HG02840 (cell line): ENCODE data around the gene ZBTB4.
"Not testable (repeated sequence)": the region's sequence is repeated elsewhere in the genome, so short reads cannot be mapped to it uniquely, and the experiment has no call there.

Experiments used
- ATAC-seq: cut with Tn5 transposase; IDR thresholded peaks from one replicate; pipeline ENCODE4 v1.9.1; 2021; ENCODE audit warnings: mild to moderate bottlenecking, moderate library complexity, moderate number of reproducible peaks; ENCODE audit not compliant: unreplicated experiment, low FRiP score

The ZBTB4 gene

DNA sequence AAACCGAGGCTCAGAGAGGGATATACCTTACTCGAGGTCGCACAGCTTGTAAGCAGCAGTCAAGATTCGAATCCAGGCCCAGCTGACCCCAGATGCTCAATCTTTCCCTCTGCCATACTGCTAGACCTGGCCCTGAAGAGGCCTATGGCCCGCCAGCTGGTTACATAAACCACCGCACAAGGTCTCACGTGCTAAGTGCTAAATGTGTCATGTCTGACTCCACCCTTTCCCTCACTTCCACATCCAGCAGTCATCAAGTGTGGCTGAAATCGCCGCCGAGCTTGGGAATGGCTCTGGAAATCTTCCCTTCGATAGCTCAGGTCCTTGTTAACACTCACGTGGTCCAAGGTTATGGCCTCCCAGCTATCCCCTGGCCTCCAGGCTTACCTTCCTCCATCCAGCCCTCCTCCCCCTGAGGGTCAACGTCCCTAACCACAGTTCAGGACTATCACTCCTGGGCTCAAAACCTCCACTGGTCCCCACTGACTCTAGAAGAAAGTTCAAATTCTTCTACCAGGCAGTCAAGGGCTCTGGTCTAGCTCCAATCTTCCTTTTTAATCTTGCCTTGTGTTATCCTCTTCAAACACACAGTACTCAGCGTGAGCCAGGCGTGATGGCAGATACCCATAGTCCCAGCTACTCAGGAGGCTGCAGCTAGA is 3.5 kb downstream of the ZBTB4 start:
- no peak for ATAC-seq

DNA sequence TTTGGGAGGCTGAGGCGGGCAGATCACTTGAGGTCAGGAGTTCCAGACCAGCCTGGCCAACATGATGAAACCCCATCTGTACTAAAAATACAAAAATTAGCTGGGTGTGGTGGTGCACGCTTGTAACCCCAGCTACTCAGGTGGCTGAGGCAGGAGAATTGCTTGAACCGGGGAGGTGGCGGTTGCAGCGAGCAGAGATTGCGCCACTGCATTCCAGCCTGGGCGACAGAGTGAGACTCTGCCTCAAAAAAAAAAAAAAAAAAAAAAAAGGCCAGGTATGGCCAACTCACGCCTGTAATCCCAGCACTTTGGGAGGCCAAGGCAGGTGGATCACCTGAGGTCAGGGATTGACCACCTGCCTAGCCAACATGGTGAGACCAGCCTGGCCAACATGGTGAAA is 4.7 kb downstream of the ZBTB4 start:
- not testable (repeated sequence) for ATAC-seq

DNA sequence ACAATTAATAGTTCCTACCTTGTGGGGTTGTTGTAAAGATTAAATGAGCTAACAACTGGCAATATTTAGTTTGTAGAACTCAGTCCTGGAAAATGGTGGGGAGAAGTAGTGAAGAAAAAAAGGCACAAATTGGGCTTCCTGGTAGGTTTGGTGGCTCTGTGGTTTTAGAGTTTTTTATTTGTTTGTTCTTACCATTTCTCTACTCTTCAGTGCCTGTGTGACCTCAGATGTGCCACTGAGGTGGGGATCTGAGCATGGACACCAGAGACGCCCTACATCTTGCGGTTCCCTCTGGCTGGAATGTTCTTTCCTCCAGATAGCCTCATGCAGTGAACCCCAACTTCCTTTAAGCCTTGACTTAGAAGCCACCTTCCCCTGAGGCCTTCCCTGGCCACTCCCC is 7.7 kb downstream of the ZBTB4 start:
- no peak for ATAC-seq

DNA sequence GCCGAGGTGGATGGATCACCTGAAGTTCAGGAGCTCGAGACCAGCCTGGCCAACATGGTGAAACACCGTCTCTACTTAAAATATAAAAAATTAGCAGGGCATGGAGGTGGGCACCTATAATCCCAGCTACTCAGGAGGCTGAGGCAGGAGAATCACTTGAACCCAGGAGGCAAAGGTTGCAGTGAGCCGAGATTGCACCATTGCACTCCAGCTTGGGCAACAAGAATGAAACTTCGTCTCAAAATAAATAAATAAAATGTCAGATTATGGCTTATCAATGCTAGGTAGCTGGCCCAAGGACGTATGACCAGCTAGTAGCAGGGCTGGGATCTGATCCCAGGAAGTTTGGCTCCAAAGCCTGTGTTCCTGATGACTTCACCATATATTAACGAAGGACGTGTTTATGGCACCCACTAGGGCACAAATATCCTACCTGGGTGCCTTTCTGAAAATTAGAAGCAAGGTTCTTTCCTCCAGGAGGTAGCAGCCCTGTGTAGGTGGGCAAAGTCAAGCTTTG is 8.9 kb downstream of the ZBTB4 start:
- not testable (repeated sequence) for ATAC-seq

DNA sequence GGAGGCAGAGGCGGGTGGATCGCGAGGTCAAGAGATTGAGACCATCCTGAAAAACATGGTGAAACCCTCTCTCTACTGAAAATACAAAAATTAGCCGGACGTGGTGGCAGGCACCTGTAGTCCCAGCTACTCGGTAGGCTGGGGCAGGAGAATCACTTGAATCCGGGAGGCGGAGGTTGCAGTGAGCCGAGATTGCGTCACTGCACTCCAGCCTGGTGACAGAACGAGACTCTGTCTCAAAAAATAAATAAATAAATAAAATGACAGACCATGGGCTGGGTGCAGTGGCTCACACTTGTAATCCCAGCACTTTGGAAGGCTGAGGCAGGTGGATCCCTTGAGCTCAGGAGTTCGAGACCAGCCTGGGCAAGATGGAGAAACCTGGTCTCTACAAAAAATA is 9.6 kb downstream of the ZBTB4 start:
- not testable (repeated sequence) for ATAC-seq

DNA sequence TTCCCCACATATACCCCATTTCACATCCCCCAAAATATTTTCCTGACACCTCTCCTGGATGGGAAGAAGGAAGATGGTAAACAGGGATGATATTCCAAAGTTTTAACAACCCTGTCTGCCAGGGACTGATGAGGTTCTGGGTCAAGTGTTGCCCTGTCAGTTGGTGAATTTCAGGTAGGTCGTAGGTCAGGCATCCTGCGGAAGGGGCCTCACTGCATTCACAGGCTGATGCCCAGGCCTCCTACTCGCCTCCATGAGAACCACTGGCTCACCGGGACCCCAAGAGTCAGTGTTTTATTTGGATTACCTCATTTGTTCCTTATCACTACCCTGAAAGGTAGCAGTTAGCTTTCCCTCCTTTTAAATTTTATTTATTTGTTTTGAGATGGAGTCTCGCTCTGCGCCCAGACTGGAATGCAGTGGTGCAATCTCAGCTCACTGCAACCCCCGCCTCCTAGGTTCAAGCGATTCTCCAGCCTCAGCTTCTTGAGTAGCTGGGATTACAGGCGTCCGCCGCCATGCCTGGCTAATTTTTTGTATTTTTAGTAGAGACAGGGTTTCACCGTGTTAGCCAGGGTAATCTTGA is 10.5 kb downstream of the ZBTB4 start:
- ATAC-seq = no peak

DNA sequence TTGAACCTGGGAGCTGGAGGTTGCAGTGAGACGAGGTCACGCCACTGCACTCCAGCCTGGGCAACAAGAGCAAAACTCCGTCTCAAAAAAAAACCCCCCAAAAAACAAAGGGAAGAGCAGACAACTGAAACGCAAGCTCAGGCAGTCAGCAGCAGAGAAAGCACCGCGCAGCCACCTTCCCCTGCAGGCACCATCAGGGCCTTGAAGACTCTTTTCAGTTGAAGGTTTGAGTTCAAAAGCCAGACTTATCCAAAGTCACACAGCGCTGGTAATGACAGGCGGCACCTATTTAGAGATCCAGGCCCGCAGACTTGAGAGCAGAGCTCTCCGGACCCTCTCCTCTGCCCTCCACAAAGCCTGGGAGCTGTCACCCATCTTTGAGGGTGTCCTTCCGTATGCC is 11.1 kb downstream of the ZBTB4 start:
- ATAC-seq = no peak

DNA sequence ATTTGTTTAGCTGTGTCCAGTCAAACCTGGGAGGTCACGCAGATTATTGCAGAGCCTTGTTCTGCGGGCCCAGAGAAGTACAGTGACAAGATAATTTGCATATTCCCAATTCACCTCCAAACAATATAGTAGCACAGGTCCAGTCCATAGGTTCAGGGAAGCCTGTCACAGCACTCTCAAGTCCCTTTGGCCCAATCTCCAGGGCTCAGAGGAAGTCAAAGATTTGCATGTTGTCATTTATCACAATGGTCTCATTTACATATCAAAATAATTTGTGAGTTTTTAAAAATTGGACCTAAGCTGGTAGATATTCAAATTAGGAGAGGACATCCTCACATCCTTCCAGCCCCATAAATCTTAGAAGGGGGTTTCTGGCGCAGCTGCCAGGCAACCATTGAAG is 11.9 kb downstream of the ZBTB4 start:
- ATAC-seq = no peak

DNA sequence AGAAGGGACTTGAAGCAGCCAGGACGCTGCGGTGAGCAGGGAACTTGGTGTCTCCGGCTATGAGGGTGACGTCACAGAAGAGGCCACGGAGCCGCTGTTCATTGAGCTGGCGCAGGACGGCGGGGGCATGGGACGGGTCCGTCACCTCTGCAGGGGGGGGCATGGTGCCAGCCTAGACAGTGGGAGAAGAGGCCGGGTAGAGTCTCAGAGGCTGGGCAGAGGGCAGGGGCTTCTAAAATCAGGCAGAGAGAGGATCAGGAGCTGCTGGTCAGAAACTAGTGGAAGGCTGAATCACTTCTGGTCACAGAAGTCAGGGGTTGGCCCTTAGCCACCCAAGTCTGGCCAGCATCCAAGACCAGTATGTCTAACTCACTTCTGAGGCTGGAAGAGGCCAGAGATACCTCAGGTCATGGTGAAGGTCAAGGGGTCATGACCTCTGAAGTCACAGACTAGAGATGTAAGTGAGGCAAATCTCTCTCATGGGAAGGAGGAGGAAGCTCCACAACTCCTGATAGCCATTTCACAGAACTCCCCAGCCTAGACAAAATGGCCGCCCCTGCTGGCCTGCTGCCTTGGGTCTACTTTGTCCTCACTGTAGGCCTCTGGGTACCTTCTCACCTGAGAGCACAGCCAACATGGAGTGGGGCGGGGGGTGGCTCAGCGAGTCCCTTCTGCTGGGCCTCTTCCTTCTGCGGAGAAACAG is 12.6 kb downstream of the ZBTB4 start:
- no peak for ATAC-seq

DNA sequence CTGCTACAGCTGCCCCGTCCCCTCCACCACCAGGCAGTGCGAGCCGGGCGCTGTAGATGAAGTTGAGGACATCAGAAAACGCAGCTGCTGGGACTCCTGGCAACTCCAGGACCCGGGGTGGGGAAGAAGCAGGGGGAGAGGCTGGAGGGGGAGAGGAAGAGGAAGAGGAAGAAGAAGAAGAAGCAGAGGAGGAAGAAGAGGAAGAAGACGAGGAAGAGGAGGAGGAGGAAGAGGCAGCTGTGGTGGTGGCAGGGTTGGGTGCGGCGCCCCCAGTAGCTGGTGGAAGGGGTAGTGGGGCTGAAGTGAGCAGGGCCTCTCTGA is 13.2 kb downstream of the ZBTB4 start:
- no peak for ATAC-seq

DNA sequence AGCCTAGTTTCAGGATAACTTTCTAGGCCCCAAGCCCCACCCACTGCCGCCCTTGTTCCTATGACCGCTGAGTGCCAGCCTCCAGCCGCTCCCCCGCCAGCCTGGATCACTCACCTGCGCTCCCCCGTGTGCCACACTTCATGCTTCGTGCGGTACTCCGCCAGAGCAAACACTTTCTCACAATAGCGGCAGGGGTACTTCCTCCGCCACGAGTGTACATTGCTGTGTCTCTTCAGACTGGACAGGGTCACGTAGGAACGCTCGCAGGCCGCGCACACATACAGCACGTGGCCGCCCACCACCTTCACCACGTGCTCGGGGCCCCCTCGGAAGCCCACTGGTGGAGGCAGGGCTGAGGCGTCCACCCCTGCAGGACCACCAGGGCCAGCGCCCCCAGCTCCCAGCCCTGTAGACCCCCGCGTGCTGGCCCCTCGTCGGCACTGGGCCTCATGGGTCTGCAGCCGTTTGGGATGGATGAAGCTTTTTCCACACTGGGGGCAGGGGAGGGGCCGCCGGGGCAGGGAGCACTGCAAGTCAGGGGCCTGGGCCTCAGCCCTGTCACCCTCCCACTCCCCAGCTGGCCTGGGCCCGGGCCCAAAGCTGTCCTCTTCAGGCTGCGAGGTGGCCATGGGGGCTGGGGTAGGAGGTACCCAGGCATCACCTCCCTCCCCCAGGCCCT is 13.7 kb downstream of the ZBTB4 start:
- no peak for ATAC-seq

DNA sequence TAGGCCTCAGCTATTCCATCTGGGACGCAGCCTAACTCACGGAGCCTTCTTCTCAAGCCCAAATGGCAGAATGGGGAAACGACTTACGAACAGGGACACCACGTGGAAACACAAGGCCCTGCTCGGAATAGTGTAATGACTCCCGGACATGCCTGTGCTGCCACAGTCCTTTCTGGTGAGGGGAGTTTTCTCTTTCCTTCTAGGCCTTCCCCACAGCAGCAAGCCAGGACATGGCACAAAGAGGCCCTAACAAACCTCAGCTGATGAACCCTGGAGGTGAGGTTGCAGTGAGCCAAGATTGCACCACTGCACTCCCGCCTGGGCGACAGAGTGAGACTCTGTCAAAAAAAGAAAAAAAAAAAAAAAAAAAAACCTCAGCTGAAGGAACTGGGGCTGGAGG is 15.3 kb downstream of the ZBTB4 start:
- ATAC-seq = no peak

DNA sequence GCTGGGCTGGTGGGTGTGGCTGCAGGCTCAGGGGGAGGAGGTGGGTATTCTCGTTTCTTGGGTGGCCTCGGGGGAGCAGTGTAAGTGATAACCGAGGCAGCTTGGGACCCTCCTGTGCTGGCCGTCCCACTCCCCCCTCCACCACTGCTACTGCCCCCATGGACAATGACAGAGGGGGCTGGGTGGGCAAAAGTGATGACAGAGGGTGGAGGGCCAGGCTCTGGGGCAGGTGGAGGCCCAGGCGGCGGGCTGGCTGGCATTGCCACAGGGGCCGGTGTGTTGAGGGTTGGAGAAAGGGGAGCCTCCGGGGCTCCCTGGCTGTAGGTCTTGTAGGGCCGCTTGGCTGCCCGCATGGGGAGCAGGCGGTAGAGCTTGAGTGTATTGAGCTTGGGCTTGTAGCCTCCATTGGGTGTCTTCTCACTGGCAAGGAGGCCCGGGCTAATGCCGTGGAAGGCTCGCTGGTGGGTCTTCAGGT is 16.0 kb downstream of the ZBTB4 start:
- ATAC-seq = no peak

DNA sequence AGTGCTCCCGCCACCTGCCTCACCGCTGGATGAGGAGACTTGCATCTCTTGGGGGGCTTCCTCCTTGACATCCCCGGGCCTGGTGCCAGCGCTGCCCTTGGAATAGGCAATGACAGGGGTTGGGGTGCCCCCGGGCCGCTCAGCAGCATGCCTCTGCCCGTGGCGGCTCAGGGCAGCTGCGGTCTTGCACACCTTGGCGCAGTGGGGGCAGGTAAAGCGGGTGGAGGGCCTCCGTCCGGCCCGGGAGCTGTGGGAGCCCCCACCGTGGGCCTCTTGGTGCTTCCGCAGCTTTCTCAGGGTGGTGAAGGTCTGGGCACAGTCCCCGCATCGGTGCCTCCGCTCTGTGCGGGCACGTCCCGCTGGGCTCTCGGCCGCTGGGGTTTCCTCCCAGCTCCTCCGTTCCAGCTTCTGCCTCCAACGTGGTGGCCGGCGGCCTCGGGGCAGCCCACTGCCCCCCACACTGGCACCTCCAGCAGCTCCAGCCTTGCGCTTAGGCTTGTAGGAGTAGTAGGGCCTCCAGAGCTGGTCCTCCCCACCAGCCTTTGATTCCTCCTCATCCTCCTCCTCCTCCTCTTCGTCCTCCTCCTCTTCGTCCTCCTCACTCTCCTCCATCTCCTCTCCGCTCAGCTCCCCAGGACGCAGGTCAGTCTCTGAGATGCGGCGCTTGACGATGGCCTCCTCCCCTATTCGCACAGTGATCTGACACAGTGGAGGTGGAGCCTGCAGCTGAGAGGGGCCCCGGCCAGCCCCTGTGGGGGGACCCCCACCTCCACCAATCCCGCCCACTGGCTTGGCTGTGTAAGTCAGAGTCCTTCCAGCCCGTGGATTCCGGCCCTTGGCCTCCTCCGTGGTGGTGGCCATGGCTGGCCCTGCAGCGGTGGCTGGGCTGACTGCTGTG is 16.7 kb downstream of the ZBTB4 start:
- ATAC-seq = no peak

DNA sequence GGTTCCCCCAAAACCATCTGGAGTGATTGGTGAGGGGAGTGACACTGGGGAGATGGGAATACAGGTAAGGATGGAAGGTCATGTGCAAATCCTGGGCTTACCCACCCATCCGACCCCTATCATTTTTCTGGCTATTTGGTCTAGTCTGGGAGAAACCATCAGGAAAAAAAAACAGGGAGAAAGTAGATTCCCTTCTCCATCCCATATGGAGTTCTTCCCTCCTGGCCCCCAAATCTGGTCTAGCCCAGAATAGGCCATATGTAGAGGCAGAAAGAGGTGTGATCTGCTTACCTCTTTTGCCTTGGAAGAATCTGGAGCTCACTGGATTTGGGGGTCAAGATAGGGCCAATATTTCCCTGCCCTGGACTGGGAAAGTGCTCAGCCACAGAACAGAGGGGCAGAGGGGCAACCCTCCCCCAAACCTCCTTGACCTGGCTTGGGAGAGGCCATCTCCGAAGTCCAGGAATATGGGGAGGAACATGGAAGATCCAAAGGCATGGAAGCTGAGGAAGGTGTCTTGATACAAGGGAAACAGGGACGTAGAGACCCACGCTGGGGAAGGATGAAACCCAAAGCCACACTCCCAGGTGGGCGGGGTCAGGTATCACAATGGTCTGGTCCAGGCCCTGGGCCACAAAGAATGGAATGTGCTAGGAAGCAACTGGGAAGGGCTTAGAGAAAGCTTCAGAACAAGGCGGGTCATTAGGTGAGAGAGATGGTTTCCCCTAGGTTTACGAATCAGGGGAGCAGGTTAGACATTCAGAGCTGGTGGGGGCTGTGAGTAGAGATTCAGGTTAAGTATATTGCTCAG is 18.4 kb downstream of the ZBTB4 start:
- ATAC-seq = no peak

DNA sequence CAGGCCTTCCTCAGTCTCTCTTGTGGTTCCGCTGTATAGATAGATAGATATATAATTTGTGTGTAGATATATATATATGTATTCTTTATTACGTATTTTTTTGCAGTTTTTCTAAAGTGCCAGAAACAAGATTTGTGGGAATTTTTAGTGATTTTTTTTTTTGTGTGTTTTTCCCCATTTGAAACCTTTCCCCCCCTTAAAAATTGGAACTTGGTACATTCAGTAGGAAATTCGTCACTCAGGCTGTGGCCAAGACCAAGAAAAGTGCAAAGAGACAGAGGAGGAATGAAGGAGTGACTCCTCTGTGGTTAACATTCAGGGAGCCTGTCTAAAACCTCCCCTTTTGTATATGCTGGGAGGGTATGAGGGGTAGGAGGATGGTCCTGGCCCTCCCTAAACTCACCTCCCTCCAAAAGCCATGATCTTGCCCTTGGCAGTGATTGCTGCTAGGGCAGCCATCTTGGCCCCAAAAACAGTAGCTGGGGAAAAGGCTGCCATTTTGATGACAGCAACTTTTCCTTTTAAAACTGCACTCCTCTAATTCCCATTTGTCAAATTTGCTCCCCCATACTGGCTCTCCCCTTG is 19.4 kb downstream of the ZBTB4 start:
- ATAC-seq = no peak

DNA sequence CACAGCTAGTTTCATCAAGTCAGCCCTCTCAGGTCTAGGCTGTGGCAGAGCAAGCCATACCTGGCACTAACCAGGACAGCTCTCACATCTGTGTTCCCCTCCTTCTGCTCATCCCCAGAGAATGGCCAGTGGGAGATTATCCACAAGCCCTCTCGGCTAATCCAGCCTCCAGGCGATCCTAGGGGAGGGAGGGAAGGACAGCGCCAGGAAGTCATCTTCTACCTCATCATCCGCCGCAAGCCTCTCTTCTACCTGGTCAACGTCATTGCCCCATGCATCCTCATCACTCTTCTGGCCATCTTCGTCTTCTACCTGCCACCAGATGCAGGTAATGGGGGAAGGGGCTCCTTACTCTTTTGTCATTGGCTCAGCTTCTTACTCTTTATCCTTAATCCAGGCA is 31.0 kb downstream of the ZBTB4 start:
- ATAC-seq = no peak

DNA sequence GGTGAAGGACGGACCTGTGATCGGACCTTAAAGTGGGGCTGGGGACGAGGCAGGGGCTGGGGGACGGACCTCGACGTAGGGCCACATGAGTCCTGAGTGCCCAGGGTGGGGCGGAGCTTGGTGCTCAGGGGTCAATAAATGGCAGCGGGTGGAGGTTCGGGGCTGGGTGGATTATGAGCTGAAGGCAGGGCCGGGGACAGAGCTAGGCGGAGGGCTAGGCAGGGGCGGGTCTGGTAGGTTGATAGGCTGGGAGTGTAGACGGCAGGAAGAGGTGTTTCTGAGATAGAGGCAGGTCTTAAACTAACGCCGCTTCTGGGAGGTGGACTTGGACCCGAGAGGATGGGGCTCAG is 33.8 kb downstream of the ZBTB4 start:
- no peak for ATAC-seq
